ENCODE measurements around the gene OGFOD3.

DNA sequence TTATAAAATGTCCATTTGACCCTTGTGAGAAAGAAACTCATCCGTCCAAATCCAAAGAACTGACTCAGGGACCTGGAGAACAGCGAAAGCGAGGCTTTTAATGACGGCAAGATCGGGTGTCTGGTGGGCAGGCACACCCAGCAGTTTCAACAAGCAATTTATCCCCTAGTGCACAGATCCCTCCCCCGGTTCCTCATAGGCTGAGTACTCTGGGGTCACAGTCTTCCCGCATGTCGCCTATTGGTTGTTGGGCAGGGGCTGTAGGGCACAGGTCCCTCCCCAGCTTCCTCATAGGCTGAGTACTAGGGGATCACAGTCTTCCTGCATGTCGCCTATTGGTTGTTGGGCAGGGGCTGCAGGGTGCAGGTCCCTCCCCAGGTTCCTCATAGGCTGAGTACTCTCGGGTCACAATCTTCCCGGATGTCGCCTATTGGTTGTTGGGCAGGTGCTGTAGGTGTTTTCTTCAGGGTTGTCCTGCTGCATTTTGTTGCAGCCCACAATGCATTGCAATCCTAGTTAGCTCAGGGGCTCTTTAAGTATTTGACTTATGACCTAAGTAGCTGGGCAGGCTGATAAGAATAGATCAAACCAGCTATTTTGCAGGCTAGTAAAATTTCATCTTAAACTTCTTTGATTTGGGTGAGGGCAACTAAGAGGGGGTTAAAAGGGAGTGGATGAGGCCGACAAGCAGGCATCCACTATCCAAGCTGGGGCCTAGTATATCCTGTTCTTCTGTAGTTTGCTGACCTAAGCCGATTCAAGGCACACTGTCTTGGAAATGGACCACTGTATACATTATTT is 50.5 kb downstream of the OGFOD3 start:
- TF ChIP-seq, protein P1, sequence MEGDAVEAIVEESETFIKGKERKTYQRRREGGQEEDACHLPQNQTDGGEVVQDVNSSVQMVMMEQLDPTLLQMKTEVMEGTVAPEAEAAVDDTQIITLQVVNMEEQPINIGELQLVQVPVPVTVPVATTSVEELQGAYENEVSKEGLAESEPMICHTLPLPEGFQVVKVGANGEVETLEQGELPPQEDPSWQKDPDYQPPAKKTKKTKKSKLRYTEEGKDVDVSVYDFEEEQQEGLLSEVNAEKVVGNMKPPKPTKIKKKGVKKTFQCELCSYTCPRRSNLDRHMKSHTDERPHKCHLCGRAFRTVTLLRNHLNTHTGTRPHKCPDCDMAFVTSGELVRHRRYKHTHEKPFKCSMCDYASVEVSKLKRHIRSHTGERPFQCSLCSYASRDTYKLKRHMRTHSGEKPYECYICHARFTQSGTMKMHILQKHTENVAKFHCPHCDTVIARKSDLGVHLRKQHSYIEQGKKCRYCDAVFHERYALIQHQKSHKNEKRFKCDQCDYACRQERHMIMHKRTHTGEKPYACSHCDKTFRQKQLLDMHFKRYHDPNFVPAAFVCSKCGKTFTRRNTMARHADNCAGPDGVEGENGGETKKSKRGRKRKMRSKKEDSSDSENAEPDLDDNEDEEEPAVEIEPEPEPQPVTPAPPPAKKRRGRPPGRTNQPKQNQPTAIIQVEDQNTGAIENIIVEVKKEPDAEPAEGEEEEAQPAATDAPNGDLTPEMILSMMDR (IDR thresholded peaks at IDR 0.05; ENCODE audit: poor library complexity): no peak
- no peak for TF ChIP-seq EZH2 (IDR thresholded peaks at IDR 0.05; ENCODE audit: borderline replicate concordance)

Data from hepatocyte (in vitro differentiated cells).